Fibroblast of upper back skin (primary cell): ENCODE data around the gene TMEM245.

Source experiments
- DNase-seq: peaks from one replicate; pipeline ENCODE4 v3.0.0-alpha.2; 2013

TMEM245 gene

DNA sequence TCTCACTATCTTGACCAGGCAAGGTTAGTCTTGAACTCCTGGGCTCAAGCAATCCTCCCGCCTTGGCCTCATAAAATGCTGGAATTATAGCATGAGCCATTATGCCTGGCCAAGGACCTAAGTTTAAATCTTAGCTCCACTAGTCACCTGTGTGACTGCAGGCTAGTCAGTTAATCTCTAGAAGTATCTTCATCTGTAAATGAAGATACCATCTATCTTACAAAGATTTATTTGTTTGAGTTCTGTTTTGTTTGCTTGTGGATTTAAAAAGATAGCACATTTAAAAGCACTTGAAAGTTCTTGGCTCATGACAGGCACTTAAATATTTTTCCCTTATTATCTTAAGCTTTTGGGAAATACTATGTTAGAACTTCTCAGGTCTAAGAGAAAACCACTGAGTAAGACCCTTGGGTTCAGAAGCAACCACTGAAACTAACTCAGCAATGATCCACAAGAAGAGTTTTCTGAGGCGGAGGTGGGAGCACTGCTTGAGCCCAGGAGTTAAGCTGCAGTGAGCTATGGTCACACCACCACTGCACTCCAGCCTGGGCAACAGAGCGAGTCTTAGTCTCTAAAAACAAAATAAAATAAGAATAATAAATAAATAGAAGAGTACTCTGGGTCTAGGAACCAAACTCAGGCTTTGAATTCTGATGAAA is 19.1 kb downstream of the TMEM245 start:
- DNase-seq = no peak

DNA sequence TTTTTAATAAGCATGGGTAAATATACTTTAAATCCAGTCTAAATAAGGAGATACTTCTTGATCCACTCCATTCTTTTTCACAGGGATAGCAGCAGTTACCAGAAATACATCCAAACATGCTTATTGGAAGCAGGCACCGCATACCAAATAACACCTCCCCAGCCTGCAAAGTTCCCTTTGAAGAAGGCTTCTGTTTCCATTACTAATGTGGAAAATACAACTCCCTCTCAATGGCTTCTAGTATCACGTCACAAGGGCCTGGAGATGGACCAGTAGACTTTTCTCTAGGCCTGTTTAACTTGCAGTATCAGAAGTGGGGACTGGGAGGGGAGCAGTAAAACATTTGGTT is 20.8 kb downstream of the TMEM245 start:
- peak; percentile 34 for DNase-seq

DNA sequence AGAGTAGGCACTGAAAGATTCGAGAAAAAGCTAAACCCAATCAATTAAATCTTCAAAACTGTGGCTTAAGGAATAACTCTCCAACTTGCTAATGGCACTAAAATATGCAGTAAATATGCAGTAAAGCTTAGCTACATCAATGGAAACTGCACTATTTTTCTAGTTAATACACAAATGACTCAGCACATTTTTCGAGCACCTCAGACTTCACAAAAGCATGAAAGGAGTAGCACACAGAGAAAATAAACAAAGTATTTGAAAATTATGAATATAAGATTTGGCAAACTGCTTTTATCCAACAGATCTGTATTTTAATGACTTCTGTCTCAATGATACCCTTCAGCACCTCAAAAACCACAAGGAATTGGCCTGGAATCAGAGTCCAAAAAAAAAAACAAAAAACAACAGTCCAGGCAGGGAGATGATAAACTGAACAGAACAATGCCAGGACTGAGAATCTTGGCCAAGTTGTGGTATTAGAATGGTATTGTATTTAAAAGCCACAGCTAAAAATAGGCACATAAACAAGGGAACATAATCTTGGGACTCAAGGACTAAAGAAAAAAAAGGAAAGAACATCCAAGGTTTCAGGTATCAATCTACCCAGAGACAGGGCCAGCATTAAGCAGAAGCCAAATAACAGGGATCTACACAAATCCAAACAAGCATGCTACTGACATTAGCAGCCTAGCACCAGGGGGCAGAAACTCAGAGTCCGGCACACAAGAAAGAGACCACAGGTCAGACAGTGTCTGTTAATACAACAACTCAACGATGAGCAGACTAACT is 21.4 kb downstream of the TMEM245 start:
- peak; percentile 86 for DNase-seq

DNA sequence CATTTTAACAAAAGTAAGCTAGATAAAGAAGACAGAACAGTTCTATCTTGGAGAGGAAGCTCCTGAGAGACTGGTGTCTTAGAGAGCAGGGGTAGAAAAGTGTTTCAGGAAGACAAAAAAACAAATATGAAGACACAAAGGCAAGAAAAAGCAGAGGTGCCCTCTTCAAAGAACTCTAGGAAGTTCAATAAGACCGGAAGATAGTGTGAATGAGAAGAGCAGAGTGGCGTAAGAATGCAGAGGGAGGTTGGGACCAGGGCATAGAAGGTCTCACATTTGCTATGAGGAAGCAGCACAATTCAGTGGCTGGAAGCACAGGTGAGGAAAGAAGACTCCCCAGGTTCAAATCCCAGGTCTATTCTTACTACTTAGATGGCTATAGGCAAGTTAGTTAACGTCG is 22.6 kb downstream of the TMEM245 start:
- no peak for DNase-seq

DNA sequence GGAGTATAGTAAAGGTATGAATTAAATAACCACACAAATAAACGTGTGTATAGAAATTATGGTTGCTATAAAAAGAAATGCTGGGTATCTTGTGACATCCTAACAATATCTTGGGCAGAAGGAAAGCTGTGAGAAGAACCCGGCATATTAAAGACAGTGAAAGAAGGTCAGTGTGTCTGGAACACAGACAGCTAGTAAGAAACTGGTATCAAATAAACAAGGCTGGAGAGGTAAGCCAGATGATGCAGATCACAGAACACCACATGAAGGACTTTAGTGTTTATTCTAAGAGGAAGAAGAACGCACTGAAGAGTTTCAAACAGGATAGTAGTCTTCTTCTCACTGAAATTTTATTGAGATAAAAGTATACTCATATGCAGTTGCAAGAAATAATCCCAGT is 24.4 kb downstream of the TMEM245 start:
- no peak for DNase-seq

DNA sequence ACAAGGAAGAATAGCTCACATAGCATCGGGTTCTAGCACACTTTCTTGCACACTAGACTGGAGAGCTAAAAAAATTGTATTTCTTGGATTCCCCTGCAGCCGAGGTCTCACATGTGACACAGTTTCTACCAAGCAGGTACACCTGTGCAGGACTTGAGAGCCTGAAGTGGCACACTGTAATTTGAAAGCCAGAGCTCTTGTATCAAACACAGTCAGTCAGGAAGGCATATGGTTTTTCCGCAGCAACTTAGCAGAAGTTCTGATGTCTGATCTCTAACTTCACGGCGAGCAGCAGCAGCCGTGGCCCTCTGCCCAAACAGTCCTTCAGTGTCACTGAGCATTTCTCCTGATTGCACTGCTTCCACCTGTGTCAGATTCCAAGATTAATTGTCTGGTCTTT is 25.5 kb downstream of the TMEM245 start:
- no peak for DNase-seq

DNA sequence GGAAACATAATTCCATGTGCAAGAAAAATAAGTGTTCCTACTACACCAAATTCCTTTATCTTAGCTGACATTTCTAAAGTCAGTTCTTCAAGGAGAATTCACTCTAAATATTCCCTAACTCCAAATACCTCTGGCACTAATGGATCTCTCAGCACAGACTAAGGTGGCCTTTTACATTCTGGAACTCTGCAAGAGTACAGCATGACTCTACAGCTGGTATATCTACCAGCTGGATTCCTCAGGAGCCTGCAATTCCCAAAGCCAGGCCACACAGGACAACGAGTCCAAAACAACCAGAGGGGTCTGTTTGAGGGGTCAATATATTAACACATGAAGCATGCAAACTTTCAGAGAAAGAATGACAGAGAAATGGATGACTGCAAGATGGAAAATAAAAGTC is 27.2 kb downstream of the TMEM245 start:
- no peak for DNase-seq

DNA sequence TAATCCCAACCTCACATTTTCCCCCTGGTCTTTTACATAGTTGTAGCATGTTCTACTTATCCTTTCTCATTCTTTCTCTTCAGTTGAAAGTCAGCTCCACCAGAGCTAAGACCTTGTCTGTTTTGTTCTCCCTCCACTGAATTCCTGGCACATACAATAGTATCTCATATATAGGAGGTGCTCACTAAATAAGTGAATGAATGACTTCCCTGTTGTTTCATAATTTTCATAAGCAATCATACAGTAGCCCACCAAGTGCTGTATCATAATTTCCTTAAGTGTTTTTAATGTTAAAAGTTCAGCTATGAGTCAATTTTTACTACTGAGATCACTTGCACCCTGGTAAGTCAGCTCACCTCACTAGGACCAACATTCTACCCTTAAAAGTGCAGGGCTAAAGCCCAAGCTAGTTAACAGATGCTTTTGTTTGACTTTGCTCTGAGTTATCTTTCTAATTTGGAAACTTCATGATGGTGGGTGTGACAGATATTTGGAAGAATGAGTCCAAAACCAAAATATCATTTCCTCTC is 27.6 kb downstream of the TMEM245 start:
- DNase-seq = no peak

DNA sequence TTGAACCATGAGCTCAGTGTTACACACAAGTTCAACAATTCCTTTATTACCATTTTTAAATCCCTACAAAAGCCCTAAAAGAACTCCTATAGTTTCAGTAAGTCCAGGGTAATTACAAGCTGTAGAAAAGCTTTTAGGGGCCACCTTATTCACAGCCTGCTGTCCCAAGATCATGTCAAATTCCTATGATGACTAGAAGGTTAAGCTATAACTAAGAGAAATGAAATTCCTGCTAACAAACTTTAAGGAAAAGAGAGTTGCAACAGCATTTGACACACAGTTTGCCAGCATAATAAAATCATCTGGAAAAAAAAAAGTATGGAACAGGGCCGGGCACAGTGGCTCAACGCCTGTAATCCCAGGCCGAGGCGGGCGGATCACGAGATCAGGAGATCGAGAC is 31.5 kb downstream of the TMEM245 start:
- DNase-seq = peak; percentile 33

DNA sequence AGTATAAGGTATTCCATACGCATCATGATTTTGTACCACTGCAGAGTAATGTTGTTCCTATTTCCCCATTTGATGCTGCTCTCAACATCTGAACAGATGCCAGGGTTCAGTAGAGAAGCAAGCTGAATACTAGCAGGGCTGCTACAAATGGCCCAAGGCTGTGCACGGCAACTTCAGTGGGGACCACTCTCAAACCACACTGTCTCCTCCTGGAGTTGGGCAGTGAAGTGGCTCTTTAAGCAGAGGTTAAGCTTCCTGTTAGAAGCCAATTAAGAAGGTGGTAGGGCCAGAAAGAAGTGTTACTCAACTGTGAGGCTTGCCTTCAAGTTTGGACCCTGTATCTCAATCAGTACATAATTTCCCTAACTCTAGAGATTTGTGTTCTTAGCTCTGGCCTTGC is 32.0 kb downstream of the TMEM245 start:
- DNase-seq = no peak

DNA sequence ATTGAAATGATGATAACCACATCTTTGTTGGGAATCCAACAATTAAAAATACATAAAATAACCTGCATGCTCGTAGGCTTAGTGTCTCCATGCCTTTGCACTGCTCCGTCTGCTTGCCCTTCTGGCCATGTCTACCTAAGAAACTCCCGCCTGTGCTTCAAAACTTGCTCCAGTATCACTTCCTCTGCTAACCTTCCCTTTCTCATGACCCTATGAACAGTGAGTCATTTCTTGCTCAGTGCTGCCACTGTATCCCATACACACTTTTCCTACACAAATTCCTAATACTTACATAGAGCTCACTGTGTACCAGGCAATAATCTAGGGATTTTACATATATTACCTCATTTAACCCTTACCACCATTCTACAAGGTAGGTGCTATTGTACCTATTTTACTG is 33.5 kb downstream of the TMEM245 start:
- no peak for DNase-seq

DNA sequence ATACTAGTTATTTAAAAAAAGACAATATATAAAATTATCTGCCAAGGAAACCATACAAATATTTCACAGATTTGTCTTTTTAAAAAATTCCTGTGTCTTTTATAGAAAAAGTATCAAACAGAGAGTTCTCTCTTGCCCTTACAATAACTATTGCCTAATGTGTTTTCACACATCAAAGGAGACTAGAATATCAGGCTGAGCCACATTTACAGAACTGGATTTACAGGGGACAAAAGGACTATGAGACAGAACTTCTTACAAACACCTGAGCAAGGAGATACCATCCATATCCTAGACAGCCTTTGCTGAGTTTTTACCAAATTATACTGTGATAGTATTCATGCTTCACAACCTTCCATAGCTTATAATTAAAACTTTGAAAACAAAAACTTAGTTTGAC is 34.2 kb downstream of the TMEM245 start:
- no peak for DNase-seq

DNA sequence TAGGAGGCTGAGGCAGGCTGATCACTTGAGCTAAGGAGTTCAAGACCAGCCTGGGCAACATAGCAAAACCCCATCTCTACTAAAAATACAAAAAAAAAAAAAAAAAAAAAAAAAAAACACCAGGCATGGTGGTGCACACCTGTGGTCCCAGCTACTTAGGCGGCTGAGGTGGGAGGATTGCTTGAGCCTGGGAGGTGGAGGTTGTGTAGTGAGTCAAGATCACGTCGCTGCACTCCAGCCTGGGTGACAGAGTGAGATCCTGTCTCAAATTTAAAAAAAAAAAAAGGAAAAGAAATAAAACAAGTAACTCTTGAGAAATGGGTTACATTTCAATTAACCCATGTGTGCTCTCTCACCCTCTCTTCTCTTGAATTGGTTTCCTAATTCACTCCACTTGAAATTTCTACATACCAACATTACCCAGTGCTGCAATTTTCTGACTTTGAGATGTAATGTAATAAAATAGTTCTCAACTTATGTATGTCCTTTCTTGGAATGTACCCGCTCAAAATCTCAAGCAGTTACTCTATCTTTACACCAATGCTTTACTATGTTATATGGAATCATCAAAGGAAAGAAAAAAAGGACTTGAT is 35.8 kb downstream of the TMEM245 start:
- no peak for DNase-seq

DNA sequence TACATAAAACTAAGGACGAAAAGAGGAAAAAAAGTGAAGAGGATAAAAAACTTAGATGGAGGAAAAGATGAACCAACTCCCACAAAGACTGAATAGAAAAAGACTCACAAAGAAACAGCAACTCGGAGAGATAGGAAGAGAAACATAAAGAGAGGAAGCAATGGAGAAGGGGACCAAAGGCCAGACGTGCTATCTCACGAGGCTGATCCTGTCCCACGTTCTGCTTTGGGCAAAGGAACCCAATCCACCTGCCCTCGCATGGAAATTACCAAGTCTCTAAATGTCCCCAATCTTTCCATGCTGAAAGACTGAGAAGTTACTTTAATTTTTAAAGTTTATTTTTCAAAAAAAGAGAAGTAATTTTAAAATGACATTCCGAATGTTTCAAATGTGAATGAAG is 36.6 kb downstream of the TMEM245 start:
- no peak for DNase-seq

DNA sequence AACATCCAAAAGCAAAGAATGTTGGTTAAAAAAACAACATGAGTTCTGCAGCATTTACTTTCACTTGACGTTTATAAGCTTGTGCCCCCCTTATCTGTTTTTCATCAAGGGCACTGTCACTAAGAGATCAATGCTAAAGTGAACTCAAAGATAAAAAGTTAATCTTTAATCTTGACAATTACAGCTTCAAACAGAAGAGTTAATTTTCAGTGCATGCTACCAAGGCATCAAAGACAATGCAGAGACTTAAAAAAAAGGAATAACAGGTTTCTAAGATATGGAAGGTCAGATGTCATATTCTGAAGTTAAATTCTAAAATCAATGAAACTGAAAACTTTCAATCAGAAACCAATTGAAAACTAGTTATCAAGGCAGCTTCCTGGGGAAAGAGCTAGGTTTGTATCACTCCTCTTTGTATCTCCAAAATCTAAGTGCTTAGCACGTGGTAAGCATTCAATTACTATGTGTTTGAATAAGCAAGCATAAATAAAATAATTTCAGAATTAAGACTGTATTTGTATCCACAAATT is 37.6 kb downstream of the TMEM245 start:
- DNase-seq = no peak

DNA sequence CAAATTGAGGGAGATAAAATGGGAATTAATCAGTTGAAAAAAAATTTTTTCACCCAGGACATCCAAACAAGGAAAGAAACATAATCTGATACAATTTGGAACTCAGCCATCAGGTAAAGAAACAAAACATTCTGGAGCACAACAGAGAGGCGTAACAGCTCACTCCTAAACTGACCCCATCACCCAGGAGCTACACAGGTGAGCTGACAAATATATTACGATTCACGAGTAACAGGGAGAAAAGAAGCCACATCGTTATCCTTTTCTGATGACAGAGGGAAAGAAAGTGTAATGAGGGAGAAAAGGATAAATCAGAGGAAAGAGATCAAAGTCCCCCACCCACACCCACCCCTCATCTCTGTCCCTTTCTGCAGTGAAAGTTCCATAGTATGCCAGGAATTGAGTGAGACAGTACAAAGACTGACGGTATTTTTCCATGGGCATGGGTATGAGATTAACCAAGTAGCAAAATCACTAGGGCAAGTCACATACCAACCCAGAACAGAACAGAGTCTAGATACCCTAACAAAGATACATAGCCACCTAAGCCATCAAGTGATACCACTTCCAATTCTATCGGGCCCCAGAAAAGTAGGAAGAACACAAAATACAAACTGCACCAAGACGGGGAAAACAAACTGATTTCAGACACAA is 45.4 kb downstream of the TMEM245 start:
- DNase-seq = no peak

DNA sequence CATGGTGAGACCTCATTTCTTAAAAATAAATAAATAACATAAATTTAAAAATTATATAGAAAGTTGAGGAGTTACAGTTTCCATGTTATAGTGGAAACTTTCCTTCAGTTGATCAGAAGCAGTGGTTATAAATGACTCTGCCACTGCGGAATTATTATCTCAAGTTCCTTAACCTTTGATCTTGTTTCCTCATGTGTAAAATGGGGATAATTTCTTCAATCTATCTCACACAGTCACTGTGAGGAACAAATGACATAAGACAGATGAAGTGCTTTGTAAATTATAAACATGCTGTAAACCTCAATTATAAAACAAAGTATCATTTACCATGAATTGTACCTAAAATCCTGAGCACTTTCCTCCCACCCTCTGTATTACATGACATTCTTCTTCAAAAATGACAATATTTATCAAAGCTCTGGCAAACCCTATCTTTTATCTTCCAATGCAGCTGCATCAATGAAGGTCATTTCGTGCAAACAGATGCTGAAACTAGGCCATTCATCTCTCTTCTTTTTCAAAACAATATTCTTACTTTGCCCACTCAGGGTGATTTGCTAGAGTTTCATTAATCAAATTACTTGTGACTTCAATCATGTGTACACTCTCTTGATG is 46.8 kb downstream of the TMEM245 start:
- no peak for DNase-seq

DNA sequence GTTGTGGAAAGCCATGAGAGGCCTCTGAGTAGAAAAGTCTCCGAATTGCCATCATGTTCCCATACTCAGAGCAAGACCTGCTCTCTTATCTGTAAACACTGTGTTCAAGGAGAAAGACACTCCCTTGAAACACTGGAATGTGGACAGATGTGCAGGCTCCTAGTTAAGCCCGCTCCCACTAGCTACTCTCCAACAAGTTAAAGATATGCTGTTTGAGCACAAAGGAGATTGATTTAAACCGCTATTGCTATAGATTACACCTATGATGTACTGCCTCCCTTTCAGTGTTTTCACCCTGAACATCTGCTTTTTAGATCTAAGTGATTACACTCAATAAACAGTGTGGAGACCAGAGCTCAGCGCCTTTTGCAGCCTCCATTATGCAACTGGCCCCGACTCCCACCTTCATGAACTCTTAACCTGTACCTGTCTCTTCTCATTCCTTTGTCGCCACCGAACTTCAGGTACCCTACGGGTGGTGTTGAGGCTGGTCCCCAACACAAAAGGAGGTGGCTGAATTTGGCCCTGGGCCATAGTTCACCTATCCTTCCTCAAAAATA is 47.5 kb downstream of the TMEM245 start:
- DNase-seq = no peak

DNA sequence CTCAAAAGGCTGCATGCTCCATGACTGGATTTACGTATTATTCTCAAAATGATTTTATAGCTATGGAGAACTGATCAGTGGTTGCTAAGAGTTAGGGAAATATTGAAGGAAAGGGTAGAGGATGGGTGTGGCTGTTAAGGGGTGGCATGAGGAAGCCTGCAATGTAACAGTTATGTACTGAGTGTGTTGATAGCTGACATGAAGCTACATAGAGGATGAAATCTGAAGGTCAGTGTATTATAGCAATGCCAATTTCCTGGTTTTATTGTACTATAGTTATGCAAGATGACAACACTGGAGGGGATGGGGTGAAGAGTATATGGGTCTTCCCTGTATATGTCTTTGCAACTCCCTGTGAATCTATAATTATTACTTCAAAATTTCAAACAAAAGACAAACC is 51.0 kb downstream of the TMEM245 start:
- DNase-seq = no peak

DNA sequence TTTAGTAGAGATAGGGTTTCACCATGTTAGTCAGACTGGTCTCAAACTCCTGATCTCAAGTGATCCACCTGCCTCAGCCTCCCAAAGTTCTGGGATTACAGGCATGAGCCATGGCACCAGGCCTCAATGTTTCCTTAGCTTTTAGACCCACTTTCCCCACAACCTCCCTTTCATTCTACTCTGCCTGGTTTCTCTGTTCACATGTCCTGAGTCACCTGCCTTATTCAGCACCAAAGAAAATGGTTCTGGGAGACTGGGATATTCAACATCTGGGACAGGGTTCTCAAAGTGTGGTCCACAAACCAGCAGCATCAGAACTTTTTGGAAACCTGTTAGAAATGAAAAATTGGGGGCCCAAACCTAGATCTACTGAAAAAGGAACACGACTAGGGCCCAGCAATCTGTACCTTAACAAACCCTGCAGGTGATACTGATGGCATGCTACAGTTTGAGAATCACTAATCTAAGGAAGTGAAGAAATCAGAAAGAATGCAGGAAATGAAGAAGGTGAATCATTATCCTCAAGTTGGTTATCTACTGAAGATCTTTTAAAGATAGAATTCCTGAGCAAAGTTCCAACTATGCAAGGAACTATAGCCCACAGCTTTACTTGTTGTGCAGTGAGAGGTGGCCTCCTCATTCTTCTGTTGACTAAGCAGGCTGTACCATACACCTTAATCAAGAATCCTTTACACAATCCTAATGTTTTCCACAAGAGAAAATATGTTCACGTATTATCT is 54.6 kb downstream of the TMEM245 start:
- DNase-seq = peak; percentile 69

DNA sequence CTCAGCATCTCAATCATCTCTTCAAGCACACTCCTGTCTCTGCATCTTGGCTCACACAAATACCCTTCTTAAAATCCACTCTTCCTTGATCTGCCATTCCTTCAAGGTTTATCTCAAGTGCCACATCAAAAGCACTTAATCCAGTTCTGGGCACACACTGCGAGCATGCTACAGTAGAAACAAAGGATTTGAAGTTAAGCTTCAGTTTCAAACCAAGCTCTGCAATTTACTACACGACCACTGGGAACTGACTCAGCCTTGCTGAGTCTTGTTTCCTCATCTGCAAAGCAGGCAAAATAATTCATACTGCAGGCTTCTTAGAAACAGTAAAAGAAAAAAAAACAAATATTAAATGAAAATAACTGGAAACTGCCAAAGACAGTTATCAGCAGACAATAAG is 56.0 kb downstream of the TMEM245 start:
- peak; percentile 12 for DNase-seq

DNA sequence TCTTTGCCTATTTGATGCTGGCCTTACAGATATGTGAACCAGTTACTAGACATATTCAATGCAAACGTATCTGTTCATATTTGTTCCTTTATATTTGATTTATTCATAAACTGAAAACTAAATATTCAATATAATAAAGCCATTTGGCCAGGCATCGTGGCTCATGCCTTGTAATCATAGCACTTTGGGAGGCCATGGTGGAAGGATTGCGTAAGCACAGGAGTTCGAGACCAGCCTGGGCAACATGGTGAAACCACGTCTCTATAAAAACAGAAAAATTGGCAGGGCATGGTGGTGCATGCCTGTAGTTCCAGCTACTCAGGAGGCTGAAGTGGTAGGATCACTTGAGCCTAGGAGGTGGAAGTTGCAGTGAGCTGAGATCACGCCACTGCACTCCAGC is 57.2 kb downstream of the TMEM245 start:
- no peak for DNase-seq
